Mucosa of rectum (tissue), 2 donors: ENCODE data around the gene WSB2.
"Not testable (repeated sequence)": the region's sequence is repeated elsewhere in the genome, so short reads cannot be mapped to it uniquely, and the experiment has no call there.

Source experiments
- H3K27ac ChIP-seq, 2 donors: one replicate each; pipeline ENCODE4 v1.7.0; 2013; ENCODE audit warnings: inconsistent platforms in 2 of 2, low read depth in 2 of 2, low read length in 2 of 2
- H3K27me3 ChIP-seq, 2 donors: one replicate each; pipeline ENCODE4 v1.7.0; 2013; ENCODE audit warnings: low read length in 2 of 2; ENCODE audit not compliant: control insufficient read depth in 2 of 2, insufficient read depth in 2 of 2
- H3K36me3 ChIP-seq, 2 donors: one replicate each; pipeline ENCODE4 v1.7.0; 2013; ENCODE audit warnings: low read length in 2 of 2; ENCODE audit not compliant: control insufficient read depth in 2 of 2, insufficient read depth in 2 of 2
- H3K4me1 ChIP-seq, 2 donors: one replicate each; pipeline ENCODE4 v1.7.0; 2013; ENCODE audit warnings: low read length in 2 of 2, mild to moderate bottlenecking in 1 of 2; ENCODE audit not compliant: control insufficient read depth in 2 of 2, insufficient read depth in 2 of 2
- H3K4me3 ChIP-seq, 2 donors: one replicate each; pipeline ENCODE4 v1.7.0; 2013; ENCODE audit warnings: low read length in 2 of 2
- H3K9ac ChIP-seq, 2 donors: one replicate each; pipeline ENCODE4 v1.7.0; 2013; ENCODE audit warnings: low read length in 2 of 2, low read depth in 1 of 2, mild to moderate bottlenecking in 1 of 2
- H3K9me3 ChIP-seq, 2 donors: one replicate each; pipeline ENCODE4 v1.7.0; 2013; ENCODE audit warnings: low read length in 2 of 2; ENCODE audit not compliant: control insufficient read depth in 2 of 2
- donor health status: healthy.
- donor health status: Normal muscosa, but diverticular disease.

Gene WSB2

GRCh38 chr12:118010903-118011302, 50.1 kb downstream of the WSB2 start:
- Histone ChIP-seq H3K9me3 (no peaks in the 10 kb centered on the region), H3K27ac (no peak overlapping the region), H3K36me3 (no peaks in the 10 kb centered on the region), H3K4me3 (no peak overlapping the region), H3K27me3 (no peaks in the 10 kb centered on the region), H3K4me1 (no peaks in the 10 kb centered on the region), H3K9ac (no peak overlapping the region)

GRCh38 chr12:117999806-118000205, 61.2 kb downstream of the WSB2 start:
- H3K27ac ChIP-seq, H3K9ac ChIP-seq, H3K27me3 ChIP-seq, H3K4me3 ChIP-seq, H3K4me1 ChIP-seq, H3K36me3 ChIP-seq, H3K9me3 ChIP-seq: not testable (repeated sequence)

DNA sequence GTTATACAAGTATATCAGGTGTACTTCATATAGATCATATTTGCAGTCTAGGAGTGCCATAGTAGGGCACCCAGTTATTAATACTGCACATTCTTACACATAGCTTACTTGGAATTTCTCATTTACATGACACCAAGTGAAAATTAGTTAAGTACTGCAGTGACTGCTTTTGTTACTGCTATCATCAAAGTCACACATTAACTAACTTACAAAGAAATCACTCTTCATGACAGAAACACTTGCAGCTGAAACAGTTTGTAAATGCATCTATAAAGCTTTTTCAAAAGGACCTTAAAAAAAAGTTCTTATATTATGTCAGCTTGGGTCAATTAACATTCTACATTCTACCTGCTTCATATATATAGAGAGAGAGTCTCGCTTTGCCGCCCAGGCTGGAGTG, 62.3 kb downstream of the WSB2 start:
- Histone ChIP-seq H3K27me3 (no peaks in the 10 kb centered on the region), H3K9ac (no peak overlapping the region), H3K36me3 (no peaks in the 10 kb centered on the region), H3K9me3 (no peaks in the 10 kb centered on the region), H3K4me3 (no peak overlapping the region), H3K4me1 (peaks cover 0 to 2% of the 10 kb centered on the region in 2 donors), H3K27ac (no peak overlapping the region)

- no peaks in the 10 kb centered on the region for H3K9me3 ChIP-seq
- H3K27me3 ChIP-seq: no peaks in the 10 kb centered on the region
- no peak overlapping the region for H3K9ac ChIP-seq
- peaks cover 0 to 2% of the 10 kb centered on the region in 2 donors for H3K4me1 ChIP-seq
- no peak overlapping the region for H3K27ac ChIP-seq
- no peak overlapping the region for H3K4me3 ChIP-seq
- H3K36me3 ChIP-seq: no peaks in the 10 kb centered on the region
These were observed 66.2 kb downstream of the WSB2 start for GRCh38 chr12:117994551-117995438.

GRCh38 chr12:117986705-117987469, 74.1 kb downstream of the WSB2 start:
- Histone ChIP-seq H3K36me3 (no peaks in the 10 kb centered on the region), H3K9me3 (no peaks in the 10 kb centered on the region), H3K27ac (no peak overlapping the region), H3K9ac (no peak overlapping the region), H3K27me3 (no peaks in the 10 kb centered on the region), H3K4me3 (no peak overlapping the region), H3K4me1 (no peaks in the 10 kb centered on the region)

- Histone ChIP-seq H3K36me3 (no peaks in the 10 kb centered on the region), H3K4me1 (no peaks in the 10 kb centered on the region), H3K9ac (no peak overlapping the region), H3K9me3 (no peaks in the 10 kb centered on the region), H3K27me3 (no peaks in the 10 kb centered on the region), H3K27ac (no peak overlapping the region), H3K4me3 (no peak overlapping the region)
These were observed 75.8 kb downstream of the WSB2 start for GRCh38 chr12:117985182-117985581.
